ENCODE measurements around the gene CAMSAP1.
A peak's percentile ranks its signal among the peaks of the same experiment; 100 is the strongest.
"Not testable (repeated sequence)": the region's sequence is repeated elsewhere in the genome, so short reads cannot be mapped to it uniquely, and the experiment has no call there.

The CAMSAP1 gene

GRCh38 chr9:135921749-135922310, 14.5 kb upstream of the CAMSAP1 start:
- DNase-seq (ENCODE audit: low read depth in 3 of 3): no peak

- DNase-seq (ENCODE audit: low read depth in 3 of 3): no peak
These were observed 13.7 kb upstream of the CAMSAP1 start for GRCh38 chr9:135920973-135921585.

DNA sequence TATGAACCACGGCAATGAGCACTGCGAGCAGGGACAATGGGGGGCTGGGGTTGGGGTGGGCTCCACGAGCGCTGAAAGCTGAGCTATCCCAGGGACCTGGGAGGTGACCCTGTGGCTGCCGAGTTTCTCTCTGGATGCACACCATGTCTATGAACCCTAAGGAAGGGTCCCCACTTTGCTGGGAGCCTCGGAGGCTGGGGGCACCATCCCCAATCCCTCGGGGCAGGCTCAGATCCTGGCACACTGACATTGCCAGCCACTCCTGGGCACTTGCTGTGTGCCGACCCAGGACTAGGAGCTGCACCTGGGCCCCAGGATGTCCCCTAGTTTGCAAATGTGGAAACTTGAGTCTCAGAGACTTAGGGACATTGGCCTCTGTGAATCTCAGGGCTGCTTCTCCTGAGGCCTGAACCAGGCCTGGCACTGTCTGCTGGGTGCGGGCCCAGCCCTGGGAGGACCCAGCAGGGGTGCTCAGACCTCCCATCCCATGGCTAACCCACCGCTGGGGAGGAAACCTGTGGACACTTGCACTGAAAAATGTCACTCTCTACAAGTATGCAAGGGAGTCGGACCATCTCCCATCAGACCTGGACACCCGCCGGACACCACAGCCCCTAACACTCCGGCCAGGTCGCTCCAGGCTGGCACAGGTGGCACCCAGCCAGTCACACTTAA, 13.0 kb upstream of the CAMSAP1 start:
- no peak for DNase-seq (ENCODE audit: low read depth in 3 of 3)

DNA sequence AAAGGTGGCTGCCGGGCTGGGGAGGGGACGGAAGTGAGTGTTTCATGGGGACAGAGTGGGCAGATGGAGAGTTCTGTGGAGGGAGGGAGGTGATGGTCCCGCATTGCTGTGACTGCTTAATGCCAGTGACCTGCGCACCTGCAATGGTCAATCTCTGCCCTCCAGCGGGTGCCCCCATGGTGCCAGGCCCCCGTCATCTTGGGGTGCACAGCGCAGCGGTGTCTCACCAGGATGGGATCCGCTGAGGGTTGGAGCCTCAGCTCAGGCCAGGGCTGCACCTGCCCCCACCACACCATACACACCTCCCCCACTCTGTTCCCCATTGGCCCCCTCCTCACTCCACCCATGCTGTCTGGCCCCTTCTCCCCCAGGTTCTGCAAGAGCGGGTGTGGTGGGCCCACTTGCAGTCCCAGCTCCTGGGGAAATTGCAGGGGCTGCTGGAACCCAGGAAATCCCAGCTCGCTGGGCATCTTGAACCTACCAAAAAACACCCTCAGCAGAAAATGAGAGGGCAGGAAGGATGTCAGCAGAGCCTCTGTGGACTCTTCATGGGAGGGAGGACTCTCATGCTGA, 12.1 kb upstream of the CAMSAP1 start:
- DNase-seq (ENCODE audit: low read depth in 3 of 3): no peak

GRCh38 chr9:135916227-135916626, 8.9 kb upstream of the CAMSAP1 start:
- DNase-seq (ENCODE audit: low read depth in 3 of 3): not testable (repeated sequence)

GRCh38 chr9:135914921-135915320, 7.6 kb upstream of the CAMSAP1 start:
- DNase-seq (ENCODE audit: low read depth in 3 of 3): no peak

DNA sequence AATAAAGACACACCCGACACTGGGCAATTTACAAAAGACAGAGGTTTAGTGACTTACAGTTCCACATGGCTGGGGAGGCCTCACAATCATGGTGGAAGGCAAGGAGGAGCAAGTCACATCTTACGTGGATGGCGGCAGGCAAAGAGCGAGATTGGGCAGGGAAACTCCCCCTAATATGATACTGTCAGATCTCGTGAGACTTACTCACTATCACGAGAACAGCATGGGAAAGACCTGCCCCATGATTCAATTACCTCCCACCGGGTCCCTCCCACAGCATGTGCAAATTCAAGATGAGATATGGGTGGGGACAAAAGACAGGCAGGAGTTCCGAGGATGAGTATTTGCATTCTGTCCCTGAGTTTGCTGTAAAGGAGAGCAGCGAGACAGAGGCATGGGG, 3.9 kb upstream of the CAMSAP1 start:
- not testable (repeated sequence) for DNase-seq (ENCODE audit: low read depth in 3 of 3)

DNA sequence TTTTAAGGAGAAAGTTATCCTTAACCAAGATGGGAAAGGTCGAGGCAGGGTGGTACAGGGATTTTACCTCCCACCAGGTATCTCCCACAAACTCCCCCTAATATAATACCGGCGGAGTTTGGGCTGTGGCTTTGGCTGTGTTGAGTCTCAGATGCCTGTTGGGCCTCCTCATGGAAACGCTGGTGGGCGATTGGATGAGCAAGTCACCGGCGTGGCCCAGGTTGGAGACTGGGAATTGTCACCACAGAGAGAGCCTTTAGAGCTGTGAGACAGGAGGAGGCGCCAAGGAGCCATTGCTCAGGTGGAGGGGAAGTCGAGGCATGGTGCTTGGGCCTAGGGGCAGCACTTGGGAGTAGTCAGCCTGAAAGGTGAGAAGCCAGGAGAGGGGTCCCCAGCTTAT, 3.4 kb upstream of the CAMSAP1 start:
- DNase-seq (ENCODE audit: low read depth in 3 of 3): no peak

DNA sequence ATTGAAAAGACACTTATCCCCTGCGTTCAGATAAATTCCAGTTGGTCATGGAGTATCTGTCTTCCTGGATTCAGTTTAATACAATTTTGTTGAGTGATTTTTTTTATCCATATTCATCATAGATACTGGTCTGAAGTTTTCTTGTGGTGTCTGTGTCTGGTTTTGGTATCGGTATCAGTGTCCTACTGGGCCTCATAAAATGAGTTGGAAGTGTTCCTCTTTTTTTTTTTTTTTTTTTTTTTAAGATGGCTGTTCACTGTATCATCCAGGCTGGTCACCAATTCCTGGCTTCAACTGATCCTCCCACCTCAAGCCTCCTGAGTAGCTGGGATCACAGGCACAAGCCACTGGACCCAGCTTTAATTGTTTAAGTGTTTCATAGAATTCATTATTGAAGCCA, 2.9 kb upstream of the CAMSAP1 start:
- DNase-seq (ENCODE audit: low read depth in 3 of 3): no peak

GRCh38 chr9:135909371-135909770, 2.0 kb upstream of the CAMSAP1 start:
- no peak for DNase-seq (ENCODE audit: low read depth in 3 of 3)

DNA sequence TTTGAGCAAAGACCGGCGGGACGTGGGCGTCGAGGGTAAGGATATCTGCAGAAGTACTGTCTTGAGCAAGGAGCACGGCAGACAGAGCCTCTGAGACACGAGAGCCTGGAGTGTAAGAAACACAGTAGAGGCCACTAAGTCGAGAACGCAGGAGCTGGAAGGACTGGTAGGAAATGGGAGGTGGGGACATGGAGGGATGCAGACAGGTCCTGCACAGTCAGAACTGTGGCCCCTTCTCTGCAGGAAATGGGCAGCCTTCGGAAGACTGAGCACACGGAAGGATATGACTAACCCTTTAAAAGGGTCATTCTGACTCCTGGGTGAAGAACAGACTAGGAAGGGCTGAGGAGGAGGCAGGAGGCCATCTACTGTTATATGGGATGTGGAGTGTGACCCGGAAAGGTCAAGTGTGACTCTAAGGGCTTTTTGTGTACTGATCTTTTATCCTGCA, 1.4 kb upstream of the CAMSAP1 start:
- no peak for DNase-seq (ENCODE audit: low read depth in 3 of 3)

- DNase-seq (ENCODE audit: low read depth in 3 of 3): no peak
These were observed 877 bp upstream of the CAMSAP1 start for GRCh38 chr9:135908093-135908753.

GRCh38 chr9:135907006-135907430, 328 bp downstream of the CAMSAP1 start:
- no peak for DNase-seq (ENCODE audit: low read depth in 3 of 3)

GRCh38 chr9:135906291-135907005, 898 bp downstream of the CAMSAP1 start:
- no peak for DNase-seq (ENCODE audit: low read depth in 3 of 3)

- peak; percentile 35 to 61 (median 54) for DNase-seq (ENCODE audit: low read depth in 3 of 3)
These were observed 1.7 kb downstream of the CAMSAP1 start for GRCh38 chr9:135905380-135906258.

DNA sequence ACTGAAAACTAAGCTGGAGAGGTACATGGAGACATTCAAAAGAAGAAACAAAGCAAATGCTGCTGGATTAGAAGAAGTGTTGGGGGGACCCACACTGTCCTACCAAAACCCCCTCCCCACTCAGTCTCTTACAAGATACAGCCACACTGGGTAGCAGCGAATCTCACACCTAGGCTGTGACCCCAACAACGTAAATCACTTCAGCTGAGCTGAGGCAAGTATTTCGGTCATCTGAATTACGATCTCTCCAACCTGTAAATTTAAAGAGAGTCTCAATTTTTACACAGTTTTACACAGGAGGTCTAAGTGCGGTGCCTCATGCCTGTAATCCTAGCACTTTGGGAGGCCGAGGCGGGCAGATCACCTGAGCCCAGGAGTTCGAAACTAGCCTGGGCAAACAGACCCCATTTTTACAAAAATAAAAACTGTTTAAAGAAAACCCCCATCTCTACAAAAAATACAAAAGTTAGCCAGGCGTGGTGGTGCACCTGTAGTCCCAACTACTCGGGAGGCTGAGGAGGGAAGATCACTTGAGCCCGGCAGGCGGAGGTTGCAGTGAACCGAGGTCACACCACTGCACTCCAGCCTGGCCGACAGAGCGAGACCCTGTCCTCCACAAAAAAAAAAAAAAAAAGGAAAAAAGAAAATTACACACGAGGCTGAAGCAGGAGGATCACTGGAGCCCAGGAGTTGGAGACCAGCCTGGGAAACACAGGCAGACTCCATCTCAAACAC, 3.4 kb downstream of the CAMSAP1 start:
- no peak for DNase-seq (ENCODE audit: low read depth in 3 of 3)

GRCh38 chr9:135903358-135903656, 4.0 kb downstream of the CAMSAP1 start:
- no peak for DNase-seq (ENCODE audit: low read depth in 3 of 3)

GRCh38 chr9:135902655-135903357, 4.5 kb downstream of the CAMSAP1 start:
- no peak for DNase-seq (ENCODE audit: low read depth in 3 of 3)

DNA sequence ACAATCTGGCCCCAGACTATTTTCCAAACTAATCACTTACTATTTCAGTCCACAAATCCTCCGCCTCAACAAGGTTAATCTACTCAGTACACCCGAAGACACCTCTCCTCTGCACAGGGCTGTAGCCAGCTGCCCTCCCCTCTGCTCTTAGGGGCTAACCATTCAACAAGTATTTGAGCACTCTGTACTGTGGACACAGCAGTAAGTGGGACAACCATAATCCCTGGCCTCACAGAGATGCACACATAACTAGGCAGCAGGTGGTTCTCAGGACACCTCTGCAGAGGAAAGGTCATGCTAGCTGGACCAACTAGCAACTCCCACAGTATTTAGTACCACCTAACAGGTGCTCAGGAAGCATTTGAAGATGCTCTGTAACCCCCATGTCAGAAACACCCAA, 5.5 kb downstream of the CAMSAP1 start:
- DNase-seq (ENCODE audit: low read depth in 3 of 3): no peak

All from stimulated activated CD4-positive, alpha-beta T cell treated with anti-CD3 and anti-CD28 coated beads, TNF-alpha, amount 100 ng/mL, for 4 hours (primary cell).